ENCODE results near the gene FARS2. TPM values are rescaled to one million over a fixed set of nuclear protein-coding genes. Genes with fewer than 3 reads are reported as not detected.
A peak's percentile ranks its signal among the peaks of the same experiment; 100 is the strongest.

Gene FARS2
- total RNA-seq, 1 donor from 2014 or later = 23.3 TPM

DNA sequence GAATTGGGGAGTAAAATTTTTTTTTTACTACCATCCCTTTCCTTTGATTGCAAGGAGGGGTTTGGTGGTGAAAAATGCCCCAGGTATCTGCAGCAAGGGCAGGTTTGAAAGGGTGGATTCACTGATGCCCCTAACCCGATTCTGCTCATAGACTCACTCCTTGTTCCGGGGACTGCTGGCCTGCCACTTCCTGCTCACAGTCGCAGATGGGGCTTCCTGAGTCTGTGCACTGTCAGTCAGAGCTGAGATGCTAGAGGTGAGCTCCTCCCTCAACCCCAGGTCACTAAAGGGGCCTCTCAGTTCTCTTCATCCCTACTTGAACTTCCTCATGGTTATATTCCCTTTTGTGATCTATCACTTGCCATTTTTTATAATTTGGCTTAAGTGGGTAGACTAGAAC lies 357.9 kb downstream of the FARS2 start:
- peaks cover 6% of the 10 kb centered on the region for H3K9me3 Mint-ChIP-seq
- peaks cover 18% of the 10 kb centered on the region for H3K36me3 Mint-ChIP-seq (ENCODE audit: low read depth)
- H3K4me3 Mint-ChIP-seq = no peak overlapping the region
- H3K27me3 Mint-ChIP-seq (ENCODE audit: low read depth) = no peaks in the 10 kb centered on the region
- no peak for DNase-seq (ENCODE audit: low read depth, low spot score)
- H3K27ac Mint-ChIP-seq (ENCODE audit: unreplicated experiment) = no peak overlapping the region
- no peaks in the 10 kb centered on the region for H3K4me1 Mint-ChIP-seq
- TF ChIP-seq, protein P1, sequence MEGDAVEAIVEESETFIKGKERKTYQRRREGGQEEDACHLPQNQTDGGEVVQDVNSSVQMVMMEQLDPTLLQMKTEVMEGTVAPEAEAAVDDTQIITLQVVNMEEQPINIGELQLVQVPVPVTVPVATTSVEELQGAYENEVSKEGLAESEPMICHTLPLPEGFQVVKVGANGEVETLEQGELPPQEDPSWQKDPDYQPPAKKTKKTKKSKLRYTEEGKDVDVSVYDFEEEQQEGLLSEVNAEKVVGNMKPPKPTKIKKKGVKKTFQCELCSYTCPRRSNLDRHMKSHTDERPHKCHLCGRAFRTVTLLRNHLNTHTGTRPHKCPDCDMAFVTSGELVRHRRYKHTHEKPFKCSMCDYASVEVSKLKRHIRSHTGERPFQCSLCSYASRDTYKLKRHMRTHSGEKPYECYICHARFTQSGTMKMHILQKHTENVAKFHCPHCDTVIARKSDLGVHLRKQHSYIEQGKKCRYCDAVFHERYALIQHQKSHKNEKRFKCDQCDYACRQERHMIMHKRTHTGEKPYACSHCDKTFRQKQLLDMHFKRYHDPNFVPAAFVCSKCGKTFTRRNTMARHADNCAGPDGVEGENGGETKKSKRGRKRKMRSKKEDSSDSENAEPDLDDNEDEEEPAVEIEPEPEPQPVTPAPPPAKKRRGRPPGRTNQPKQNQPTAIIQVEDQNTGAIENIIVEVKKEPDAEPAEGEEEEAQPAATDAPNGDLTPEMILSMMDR (conservative IDR thresholded peaks at IDR 0.05) = no peak

DNA sequence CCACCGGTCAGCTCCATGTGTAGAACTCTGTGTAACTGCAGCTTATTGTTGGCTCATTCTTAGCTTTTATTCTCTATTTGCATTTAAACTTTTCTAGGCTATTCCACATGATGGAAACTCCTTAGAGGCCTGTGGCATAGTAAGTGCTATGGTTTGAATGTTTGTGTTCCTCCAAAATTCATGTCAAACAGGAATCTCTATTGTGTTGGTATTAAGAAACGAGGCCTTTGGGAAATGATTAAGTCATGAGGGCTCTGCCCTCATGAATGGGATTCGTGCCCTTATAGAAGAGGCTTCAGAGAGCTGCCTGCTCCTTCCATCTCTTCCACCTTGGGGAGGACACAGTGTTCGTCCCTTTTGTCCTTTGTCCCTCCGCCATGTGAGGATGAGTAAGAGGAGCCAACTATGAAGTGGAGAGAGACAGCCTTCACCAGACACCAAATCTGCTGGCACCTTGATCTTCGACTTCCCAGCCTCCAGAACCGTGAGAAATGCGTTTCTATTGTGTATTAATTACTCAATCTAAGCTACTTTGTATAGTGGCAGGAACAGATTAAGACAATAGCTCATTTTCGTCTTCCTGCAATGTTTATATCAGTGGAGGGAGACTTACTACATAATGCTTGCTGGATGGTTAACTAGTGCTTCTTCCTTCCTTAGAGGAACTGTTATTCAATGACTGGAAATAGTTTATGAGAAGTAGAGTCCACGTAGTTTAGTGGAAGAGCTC lies 361.1 kb downstream of the FARS2 start:
- Mint-ChIP-seq H3K9me3 (peaks cover 2% of the 10 kb centered on the region), H3K4me1 (no peaks in the 10 kb centered on the region), H3K27me3 (ENCODE audit: low read depth) (no peaks in the 10 kb centered on the region)

DNA sequence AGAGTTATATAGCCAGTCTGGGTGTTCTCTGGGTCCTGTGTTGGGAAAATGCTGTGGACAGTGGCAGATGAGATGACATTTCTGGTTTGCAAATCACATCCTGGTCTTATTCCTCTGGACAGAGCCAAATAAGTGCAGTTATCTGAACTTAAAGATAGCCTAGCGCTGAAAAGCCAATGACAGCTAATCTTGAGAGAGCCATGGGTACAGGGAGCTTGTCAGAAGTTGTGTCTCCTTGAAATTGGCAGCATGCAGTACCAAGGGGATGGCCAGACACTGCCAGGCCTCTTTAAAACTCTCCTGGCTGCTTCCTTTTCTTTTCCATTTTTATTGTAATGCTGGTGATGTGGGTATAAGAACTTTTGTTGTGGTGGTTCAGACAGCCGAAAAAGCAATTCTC lies 362.5 kb downstream of the FARS2 start:
- TF ChIP-seq, protein P1 (conservative IDR thresholded peaks at IDR 0.05) = no peak
- Mint-ChIP-seq H3K27ac (ENCODE audit: unreplicated experiment) (peak overlapping the region; percentile 20), H3K9me3 (peaks cover 1% of the 10 kb centered on the region), H3K4me1 (peaks cover 5% of the 10 kb centered on the region), H3K27me3 (ENCODE audit: low read depth) (no peaks in the 10 kb centered on the region), H3K36me3 (ENCODE audit: low read depth) (peaks cover 8% of the 10 kb centered on the region), H3K4me3 (no peak overlapping the region)
- no peak for DNase-seq (ENCODE audit: low read depth, low spot score)

More for the DNA sequence above, 361.1 kb downstream of the FARS2 start:
- Mint-ChIP-seq H3K36me3 (ENCODE audit: low read depth) (peaks cover 9% of the 10 kb centered on the region), H3K27ac (ENCODE audit: unreplicated experiment) (no peak overlapping the region), H3K4me3 (no peak overlapping the region)
- TF ChIP-seq, protein P1 (conservative IDR thresholded peaks at IDR 0.05) = no peak
- no peak for DNase-seq (ENCODE audit: low read depth, low spot score)

DNA sequence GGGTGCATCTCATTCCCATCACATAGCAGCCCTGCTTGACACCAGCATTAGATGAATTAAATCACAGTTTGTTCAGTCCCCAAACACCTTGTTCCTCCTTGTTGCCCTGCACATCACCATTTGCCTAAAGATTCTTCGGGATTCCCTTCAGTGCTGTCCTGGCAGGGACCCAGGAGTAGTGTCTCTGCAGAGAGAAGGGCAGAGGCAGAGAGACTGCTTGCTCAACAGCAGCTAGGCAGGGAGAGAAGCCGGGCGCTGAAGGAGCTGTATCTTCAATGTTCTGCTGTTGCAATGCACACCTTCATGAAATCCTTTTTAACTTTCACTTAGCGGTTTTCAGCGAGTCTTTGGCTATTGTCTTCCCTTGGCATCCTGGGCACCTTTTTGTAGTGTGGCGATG lies 362.9 kb downstream of the FARS2 start:
- Mint-ChIP-seq H3K4me3 (no peak overlapping the region), H3K36me3 (ENCODE audit: low read depth) (peaks cover 7% of the 10 kb centered on the region), H3K4me1 (peaks cover 5% of the 10 kb centered on the region), H3K27me3 (ENCODE audit: low read depth) (no peaks in the 10 kb centered on the region), H3K27ac (ENCODE audit: unreplicated experiment) (peak overlapping the region; percentile 20), H3K9me3 (no peaks in the 10 kb centered on the region)
- TF ChIP-seq, protein P1 (conservative IDR thresholded peaks at IDR 0.05) = no peak
- no peak for DNase-seq (ENCODE audit: low read depth, low spot score)

DNA sequence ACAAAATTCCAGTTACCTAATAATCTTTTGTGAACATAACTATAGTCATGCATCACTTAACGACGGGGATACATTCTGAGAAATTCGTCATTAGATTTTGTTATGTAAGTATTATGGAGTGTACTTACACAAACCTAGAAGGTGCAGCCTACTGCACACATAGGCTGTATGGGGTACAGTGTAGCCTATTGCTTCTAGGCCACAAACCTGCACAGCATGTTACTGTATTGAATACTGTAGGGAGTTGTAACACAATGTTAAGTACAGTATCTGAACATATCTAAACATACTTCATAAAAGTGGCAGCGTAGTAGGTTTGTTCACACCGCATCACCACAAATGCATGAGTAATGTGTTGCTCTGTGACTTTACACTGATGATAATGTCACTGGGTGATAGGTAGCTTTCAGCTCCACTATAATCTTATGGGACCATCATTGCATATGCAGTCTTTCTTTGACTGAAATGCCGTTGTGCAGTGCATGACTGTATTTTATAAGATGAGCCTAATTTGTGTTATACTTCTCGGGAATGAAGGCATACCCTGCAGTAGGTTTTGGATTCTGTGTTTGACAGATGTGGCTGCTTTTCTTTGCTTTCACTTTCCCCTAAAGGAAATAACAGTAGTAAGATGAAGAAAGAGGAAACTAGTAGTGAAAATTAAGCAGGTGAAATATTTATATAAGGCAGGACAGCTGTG lies 365.6 kb downstream of the FARS2 start:
- TF ChIP-seq, protein P1 (conservative IDR thresholded peaks at IDR 0.05) = no peak
- DNase-seq (ENCODE audit: low read depth, low spot score) = no peak
- Mint-ChIP-seq H3K27ac (ENCODE audit: unreplicated experiment) (no peak overlapping the region), H3K4me1 (peaks cover 5% of the 10 kb centered on the region), H3K27me3 (ENCODE audit: low read depth) (no peaks in the 10 kb centered on the region), H3K4me3 (no peak overlapping the region), H3K36me3 (ENCODE audit: low read depth) (no peaks in the 10 kb centered on the region), H3K9me3 (no peaks in the 10 kb centered on the region)

Measured in neural crest cell (in vitro differentiated cells).